Vagina (tissue), 2 donors: Measurements from ENCODE around the gene ARHGAP10. TPM values are rescaled to one million over a fixed set of nuclear protein-coding genes. Genes with fewer than 3 reads are reported as not detected.

ENCODE experiments used
- DNase-seq, 2 donors: peaks; one replicate each; pipeline ENCODE4 v3.0.0-alpha.2; 2017; ENCODE audit errors: extremely low spot score in 2 of 2
- H3K27ac ChIP-seq: fragments of 200-600 bp; sonication (generic); one replicate; pipeline ENCODE4 v1.5.1; 2019
- H3K27me3 ChIP-seq: fragments of 200-600 bp; sonication (generic); one replicate; pipeline ENCODE4 v1.5.1; 2019
- H3K36me3 ChIP-seq, 2 donors: fragments of 200-600 bp; sonication (generic); one replicate each; pipeline ENCODE4 v1.5.1; 2017 to 2019
- H3K4me1 ChIP-seq: fragments of 200-600 bp; sonication (generic); one replicate; pipeline ENCODE4 v1.5.1; 2019
- H3K4me3 ChIP-seq, 2 donors: fragments of 200-600 bp; sonication (generic); 1 replicate in 1 of 2; 2 replicates in 1 of 2; pipeline ENCODE4 v1.5.1; 2016 to 2019
- H3K9me3 ChIP-seq: fragments of 200-600 bp; sonication (generic); one replicate; pipeline ENCODE4 v1.5.1; 2019
- POLR2A ChIP-seq, 2 donors: fragments of 450-650 bp; IDR thresholded peaks; one replicate each; pipeline ENCODE4 v1.6.1; 2017; ENCODE audit warnings: antibody characterized with exemption in 2 of 2, mild to moderate bottlenecking in 2 of 2, moderate library complexity in 2 of 2
- POLR2AphosphoS5 ChIP-seq, 2 donors: sonication (generic); formaldehyde crosslinking; IDR thresholded peaks; one replicate each; pipeline ENCODE4 v1.9.0; 2017; ENCODE audit warnings: antibody characterized with exemption in 2 of 2, mild to moderate bottlenecking in 2 of 2, low read depth in 1 of 2; ENCODE audit not compliant: insufficient read depth in 1 of 2
- intact Hi-C: fragments of 100-400 bp; cut with DNase I; formaldehyde crosslinking; loops from one replicate; pipeline ENCODE4 v1.15.1; 2023
- total RNA-seq: library from RNA; depleted of rRNA; stranded (reverse); fragments of >200 nt; gene quantifications from one replicate; pipeline ENCODE4 v1.2.3, GENCODE V29; 2016
- TF ChIP-seq, protein P1 (sequence below), 3 experiments: fragments of 450-650 bp in 2 of 3; fragments of 200-600 bp in 1 of 3; sonication (generic) in 1 of 3; IDR thresholded peaks; one replicate each; pipeline ENCODE4 v1.5.1; 2017 to 2019; ENCODE audit warnings: antibody characterized with exemption in 3 of 3, mild to moderate bottlenecking in 2 of 3, moderate library complexity in 2 of 3

ARHGAP10 gene
- total RNA-seq, 1 donor from 2014 or later: 55.5 TPM

DNA sequence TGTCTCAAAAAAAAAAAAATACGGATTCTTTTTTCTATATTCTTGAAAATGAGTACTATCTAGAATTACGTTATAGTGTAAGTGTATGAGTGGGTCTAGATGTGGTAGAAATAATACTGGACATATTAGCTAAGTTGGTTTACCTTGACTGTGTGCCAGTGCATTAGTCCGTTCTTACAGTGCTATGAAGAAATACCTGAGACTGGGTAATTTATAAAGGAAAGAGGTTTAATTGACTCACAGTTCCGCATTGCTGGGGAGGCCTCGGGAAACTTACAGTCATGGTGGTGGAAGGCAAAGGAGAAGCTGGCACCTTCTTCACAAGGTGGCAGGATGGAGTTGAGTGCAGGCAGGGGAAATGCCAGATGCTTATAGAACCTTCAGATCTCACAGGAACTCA is 92.4 kb downstream of the ARHGAP10 start:
- TF ChIP-seq POLR2A (IDR thresholded peaks at IDR 0.05) (no peak), POLR2AphosphoS5 (IDR thresholded peaks at IDR 0.05; ENCODE audit: insufficient read depth in 1 of 2, low read depth in 1 of 2) (no peak)
- TF ChIP-seq, protein P1, sequence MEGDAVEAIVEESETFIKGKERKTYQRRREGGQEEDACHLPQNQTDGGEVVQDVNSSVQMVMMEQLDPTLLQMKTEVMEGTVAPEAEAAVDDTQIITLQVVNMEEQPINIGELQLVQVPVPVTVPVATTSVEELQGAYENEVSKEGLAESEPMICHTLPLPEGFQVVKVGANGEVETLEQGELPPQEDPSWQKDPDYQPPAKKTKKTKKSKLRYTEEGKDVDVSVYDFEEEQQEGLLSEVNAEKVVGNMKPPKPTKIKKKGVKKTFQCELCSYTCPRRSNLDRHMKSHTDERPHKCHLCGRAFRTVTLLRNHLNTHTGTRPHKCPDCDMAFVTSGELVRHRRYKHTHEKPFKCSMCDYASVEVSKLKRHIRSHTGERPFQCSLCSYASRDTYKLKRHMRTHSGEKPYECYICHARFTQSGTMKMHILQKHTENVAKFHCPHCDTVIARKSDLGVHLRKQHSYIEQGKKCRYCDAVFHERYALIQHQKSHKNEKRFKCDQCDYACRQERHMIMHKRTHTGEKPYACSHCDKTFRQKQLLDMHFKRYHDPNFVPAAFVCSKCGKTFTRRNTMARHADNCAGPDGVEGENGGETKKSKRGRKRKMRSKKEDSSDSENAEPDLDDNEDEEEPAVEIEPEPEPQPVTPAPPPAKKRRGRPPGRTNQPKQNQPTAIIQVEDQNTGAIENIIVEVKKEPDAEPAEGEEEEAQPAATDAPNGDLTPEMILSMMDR (IDR thresholded peaks at IDR 0.05): no peak
- no peak for DNase-seq
- Histone ChIP-seq H3K27ac (no peak overlapping the region), H3K9me3 (no peaks in the 10 kb centered on the region), H3K36me3 (no peaks in the 10 kb centered on the region), H3K4me3 (no peak overlapping the region), H3K27me3 (no peaks in the 10 kb centered on the region), H3K4me1 (peaks cover 68% of the 10 kb centered on the region)
- intact Hi-C loops: loop anchor here (10.0 kb wide), 1 partner anchor 90 kb away; the partner anchor contains the start of gene ARHGAP10

DNA sequence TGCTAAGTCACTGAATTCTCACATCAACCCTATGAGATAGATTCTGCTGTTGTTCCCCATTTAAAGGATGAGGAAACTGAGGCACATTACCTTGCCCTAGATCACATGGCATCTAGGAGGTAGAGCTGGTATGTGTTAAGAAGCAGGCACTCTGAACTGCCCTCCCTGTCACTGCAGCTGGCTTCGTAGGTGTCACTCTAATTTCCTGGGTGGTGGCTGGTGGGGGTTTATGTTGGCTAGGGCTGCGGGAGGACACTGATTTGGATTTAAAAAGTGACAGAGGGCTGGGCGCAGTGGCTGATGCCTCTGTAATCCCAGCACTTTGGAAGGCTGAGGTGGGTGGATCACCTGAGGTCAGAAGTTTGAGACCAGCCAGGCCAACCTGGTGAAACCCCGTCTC is 93.0 kb downstream of the ARHGAP10 start:
- intact Hi-C loops: loop anchor here (10.0 kb wide), 1 partner anchor 90 kb away; the partner anchor contains the start of gene ARHGAP10
- no peaks in the 10 kb centered on the region for H3K27me3 ChIP-seq
- no peak for TF ChIP-seq POLR2A (IDR thresholded peaks at IDR 0.05)
- TF ChIP-seq POLR2AphosphoS5 (IDR thresholded peaks at IDR 0.05; ENCODE audit: insufficient read depth in 1 of 2, low read depth in 1 of 2): no peak
- TF ChIP-seq, protein P1 (IDR thresholded peaks at IDR 0.05): no peak
- no peaks in the 10 kb centered on the region for H3K9me3 ChIP-seq
- H3K4me1 ChIP-seq: peaks cover 74% of the 10 kb centered on the region
- H3K27ac ChIP-seq: no peak overlapping the region
- H3K36me3 ChIP-seq: no peaks in the 10 kb centered on the region
- H3K4me3 ChIP-seq: no peak overlapping the region
- no peak for DNase-seq

DNA sequence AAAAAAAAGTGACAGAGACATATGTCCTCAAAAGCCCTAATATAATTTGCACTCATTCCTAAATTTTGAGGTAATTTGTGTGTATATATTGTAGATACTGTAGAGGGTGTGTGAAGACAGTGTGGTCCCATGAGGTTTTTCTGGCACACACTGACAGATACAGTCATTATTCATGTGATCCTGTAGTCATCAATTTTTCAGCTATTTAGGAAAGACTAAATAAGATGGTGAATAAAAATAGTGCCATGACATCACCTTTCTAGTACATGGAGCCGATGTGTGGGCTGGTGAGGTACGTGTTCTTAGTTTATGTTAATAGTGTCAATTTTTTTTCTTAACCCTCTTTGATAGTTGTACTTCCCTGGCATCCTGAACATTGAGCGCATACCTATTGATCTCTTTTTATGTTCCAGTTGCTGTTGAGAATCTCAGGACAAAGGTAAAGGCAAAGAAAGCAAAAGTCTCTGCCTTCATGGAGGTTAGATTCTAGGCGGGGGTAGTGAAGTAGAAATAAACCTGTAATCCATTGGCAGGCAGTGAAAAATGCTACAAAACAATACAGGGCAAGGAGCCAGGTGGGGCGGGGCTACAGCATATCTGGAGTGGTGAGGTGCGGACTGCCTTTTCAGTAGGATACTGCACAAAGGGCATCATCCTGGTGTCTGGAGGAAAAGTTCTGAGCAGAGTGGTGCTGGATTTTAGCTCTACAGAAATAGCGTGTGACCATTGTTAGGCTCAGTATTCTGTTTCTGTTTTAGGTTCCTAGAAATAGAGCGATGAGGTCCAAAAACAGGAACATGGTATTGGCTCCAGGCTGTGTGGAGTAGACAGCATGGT is 93.8 kb downstream of the ARHGAP10 start:
- H3K27ac ChIP-seq: peak overlapping the region; percentile 34
- H3K9me3 ChIP-seq: no peaks in the 10 kb centered on the region
- H3K4me3 ChIP-seq: no peak overlapping the region
- TF ChIP-seq, protein P1 (IDR thresholded peaks at IDR 0.05): no peak
- TF ChIP-seq POLR2A (IDR thresholded peaks at IDR 0.05) (no peak), POLR2AphosphoS5 (IDR thresholded peaks at IDR 0.05; ENCODE audit: insufficient read depth in 1 of 2, low read depth in 1 of 2) (no peak)
- no peaks in the 10 kb centered on the region for H3K27me3 ChIP-seq
- H3K4me1 ChIP-seq: peaks cover 80% of the 10 kb centered on the region
- no peaks in the 10 kb centered on the region for H3K36me3 ChIP-seq
- no peak for DNase-seq
- intact Hi-C loops: loop anchor here (10.0 kb wide), 1 partner anchor 91 kb away; the partner anchor contains the start of gene ARHGAP10

DNA sequence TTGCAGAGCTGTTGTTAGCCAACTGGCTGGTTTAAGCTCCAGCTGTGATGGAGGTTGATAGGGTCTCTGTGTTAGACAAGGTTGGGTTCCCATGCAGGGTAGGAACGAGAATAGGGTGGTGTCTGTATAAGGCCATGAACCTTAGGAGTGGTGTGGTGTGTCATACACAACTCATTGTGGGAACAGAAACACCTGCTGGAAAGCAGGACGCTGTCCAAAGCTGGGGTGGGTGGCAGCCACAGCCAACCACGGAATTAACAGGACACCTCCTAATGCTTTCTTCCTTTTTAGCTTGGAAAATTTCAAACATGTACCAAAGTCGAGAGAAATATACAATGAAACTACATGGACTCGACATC is 94.4 kb downstream of the ARHGAP10 start:
- Histone ChIP-seq H3K27me3 (no peaks in the 10 kb centered on the region), H3K4me3 (no peak overlapping the region), H3K27ac (peak overlapping the region; percentile 34), H3K4me1 (peaks cover 80% of the 10 kb centered on the region), H3K36me3 (no peaks in the 10 kb centered on the region), H3K9me3 (no peaks in the 10 kb centered on the region)
- TF ChIP-seq POLR2AphosphoS5 (IDR thresholded peaks at IDR 0.05; ENCODE audit: insufficient read depth in 1 of 2, low read depth in 1 of 2) (no peak), POLR2A (IDR thresholded peaks at IDR 0.05) (no peak)
- TF ChIP-seq, protein P1 (IDR thresholded peaks at IDR 0.05): no peak
- DNase-seq: no peak
- intact Hi-C loops: loop anchor here (10.0 kb wide), 1 partner anchor 91 kb away; the partner anchor contains the start of gene ARHGAP10
